Gastrocnemius medialis (tissue), 4 donors: ENCODE results near the gene DUOX1. TPM values are rescaled to one million over a fixed set of nuclear protein-coding genes. Genes with fewer than 3 reads are reported as not detected.
"Not testable (repeated sequence)": the region's sequence is repeated elsewhere in the genome, so short reads cannot be mapped to it uniquely, and the experiment has no call there.

Experiments
- ATAC-seq, 2 donors: fragments of 150-250 bp; one replicate each; pipeline ENCODE4 v1.9.1; 2016
- DNase-seq, 2 donors: peaks; one replicate each; pipeline ENCODE4 v3.0.0-alpha.2; 2019
- H3K27ac ChIP-seq, 4 donors: fragments of 200-600 bp; sonication (generic); 1 replicate in 1 of 4; 2 replicates in 3 of 4; pipeline ENCODE4 v1.5.1; 2016 to 2018; ENCODE audit warnings: mild to moderate bottlenecking in 2 of 4, moderate library complexity in 1 of 4
- H3K27me3 ChIP-seq, 3 donors: fragments of 200-600 bp; sonication (generic) in 2 of 3; 1 replicate in 1 of 3; 2 replicates in 2 of 3; pipeline versions ENCODE4 v1.5.1 to v1.6.0; 2016 to 2019; ENCODE audit warnings: mild to moderate bottlenecking in 1 of 3, moderate library complexity in 1 of 3
- H3K36me3 ChIP-seq, 2 donors: fragments of 200-600 bp; sonication (generic) in 1 of 2; one replicate each; pipeline ENCODE4 v1.5.1; 2017 to 2018
- H3K4me1 ChIP-seq, 2 donors: fragments of 200-600 bp; sonication (generic) in 1 of 2; one replicate each; pipeline ENCODE4 v1.5.1; 2016 to 2017; ENCODE audit warnings: mild to moderate bottlenecking in 2 of 2
- H3K4me3 ChIP-seq, 4 donors: fragments of 200-600 bp; sonication (generic) in 3 of 4; 1 replicate in 1 of 4; 2 replicates in 3 of 4; pipeline ENCODE4 v1.5.1; 2016 to 2019; ENCODE audit warnings: mild to moderate bottlenecking in 2 of 4
- H3K9me3 ChIP-seq, 3 donors: fragments of 200-600 bp; sonication (generic) in 2 of 3; 1 replicate in 1 of 3; 2 replicates in 2 of 3; pipeline ENCODE4 v1.5.1; 2016 to 2019
- POLR2A ChIP-seq, 2 donors: fragments of 450-650 bp; IDR thresholded peaks; one replicate each; pipeline ENCODE4 v1.6.1; 2017; ENCODE audit warnings: antibody characterized with exemption in 2 of 2, mild to moderate bottlenecking in 2 of 2, moderate library complexity in 2 of 2
- in situ Hi-C, 4 donors: fragments of 200-750 bp; cut with MboI; loops; one replicate each; pipeline versions ENCODE4 v1.15.0 to v1.8.0; 2017; ENCODE audit warnings: low sequenced_read_pairs in 4 of 4
- intact Hi-C: fragments of 100-400 bp; cut with DNase I; formaldehyde crosslinking; loops from one replicate; pipeline ENCODE4 v1.15.1; 2023; ENCODE audit warnings: low total_unique reads
- total RNA-seq, 4 donors: library from RNA; depleted of rRNA; stranded (reverse); fragments of >200 nt; gene quantifications; one replicate each; pipeline versions ENCODE4 v1.1.0 to v1.2.3, GENCODE V29; 2016
- TF ChIP-seq, protein P1 (sequence below), 5 experiments: fragments of 450-650 bp in 3 of 5; fragments of 200-600 bp in 2 of 5; sonication (generic) in 2 of 5; IDR thresholded peaks in 4 of 5; conservative IDR thresholded peaks in 1 of 5; 1 replicate in 4 of 5; 2 replicates in 1 of 5; pipeline ENCODE4 v1.5.1; 2016 to 2019; ENCODE audit warnings: antibody characterized with exemption in 5 of 5, mild to moderate bottlenecking in 3 of 5, moderate library complexity in 3 of 5

DUOX1 gene
- total RNA-seq, 4 donors from 2014 or later = 0.07 to 0.56 (median 0.13) TPM; not detected in 1

DNA sequence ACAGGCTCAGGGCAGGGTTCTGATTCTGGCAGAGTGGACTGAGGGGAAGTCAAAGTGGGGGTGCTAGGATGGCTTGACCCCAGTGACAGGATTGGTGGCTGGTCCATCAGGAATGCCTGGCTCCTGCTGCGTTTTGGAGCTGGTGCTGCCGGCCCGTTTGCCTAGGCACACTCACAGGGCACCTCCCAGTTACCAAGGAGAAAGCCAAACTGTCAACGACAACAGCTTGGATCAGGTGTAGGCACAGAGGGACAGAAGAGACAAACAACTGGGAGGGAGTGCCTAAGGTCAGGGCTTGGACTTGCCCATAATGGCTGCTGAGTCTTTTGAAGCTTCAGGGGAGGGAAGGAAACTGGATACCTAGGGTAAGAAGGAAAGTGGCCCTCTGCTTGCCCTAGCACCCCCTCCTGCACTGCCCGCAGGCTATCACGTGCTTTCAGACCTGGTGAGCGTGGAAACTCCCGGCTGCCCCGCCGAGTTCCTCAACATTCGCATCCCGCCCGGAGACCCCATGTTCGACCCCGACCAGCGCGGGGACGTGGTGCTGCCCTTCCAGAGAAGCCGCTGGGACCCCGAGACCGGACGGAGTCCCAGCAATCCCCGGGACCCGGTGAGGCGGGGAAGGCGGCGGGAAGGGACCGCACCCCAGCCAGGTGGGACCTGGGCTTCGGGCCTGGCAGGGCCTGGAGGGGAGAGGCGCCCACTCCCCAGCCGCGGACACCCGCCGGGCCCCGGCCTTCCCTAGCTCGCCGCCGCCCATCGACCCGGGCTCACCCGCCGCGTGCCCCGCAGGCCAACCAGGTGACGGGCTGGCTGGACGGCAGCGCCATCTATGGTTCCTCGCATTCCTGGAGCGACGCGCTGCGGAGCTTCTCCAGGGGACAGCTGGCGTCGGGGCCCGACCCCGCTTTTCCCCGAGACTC is 5.1 kb downstream of the DUOX1 start:
- Histone ChIP-seq H3K9me3 (no peaks in the 10 kb centered on the region), H3K36me3 (no peaks in the 10 kb centered on the region), H3K4me3 (peak overlapping the region in 3 of 4 donors; percentile 4 to 26 (median 25)), H3K27me3 (peaks cover 38 to 49% (median 38%) of the 10 kb centered on the region in 3 donors), H3K4me1 (no peaks in the 10 kb centered on the region), H3K27ac (no peak overlapping the region)
- in situ Hi-C loops (no loop called here), intact Hi-C loops (no loop called here)
- TF ChIP-seq, protein P1, sequence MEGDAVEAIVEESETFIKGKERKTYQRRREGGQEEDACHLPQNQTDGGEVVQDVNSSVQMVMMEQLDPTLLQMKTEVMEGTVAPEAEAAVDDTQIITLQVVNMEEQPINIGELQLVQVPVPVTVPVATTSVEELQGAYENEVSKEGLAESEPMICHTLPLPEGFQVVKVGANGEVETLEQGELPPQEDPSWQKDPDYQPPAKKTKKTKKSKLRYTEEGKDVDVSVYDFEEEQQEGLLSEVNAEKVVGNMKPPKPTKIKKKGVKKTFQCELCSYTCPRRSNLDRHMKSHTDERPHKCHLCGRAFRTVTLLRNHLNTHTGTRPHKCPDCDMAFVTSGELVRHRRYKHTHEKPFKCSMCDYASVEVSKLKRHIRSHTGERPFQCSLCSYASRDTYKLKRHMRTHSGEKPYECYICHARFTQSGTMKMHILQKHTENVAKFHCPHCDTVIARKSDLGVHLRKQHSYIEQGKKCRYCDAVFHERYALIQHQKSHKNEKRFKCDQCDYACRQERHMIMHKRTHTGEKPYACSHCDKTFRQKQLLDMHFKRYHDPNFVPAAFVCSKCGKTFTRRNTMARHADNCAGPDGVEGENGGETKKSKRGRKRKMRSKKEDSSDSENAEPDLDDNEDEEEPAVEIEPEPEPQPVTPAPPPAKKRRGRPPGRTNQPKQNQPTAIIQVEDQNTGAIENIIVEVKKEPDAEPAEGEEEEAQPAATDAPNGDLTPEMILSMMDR (IDR thresholded peaks at IDR 0.05 in 4 of 5, conservative IDR thresholded peaks at IDR 0.05 in 1 of 5) = no peak
- TF ChIP-seq POLR2A (IDR thresholded peaks at IDR 0.05) = no peak
- ATAC-seq (peak in 1 of 2 donors; percentile 46), DNase-seq (no peak)

DNA sequence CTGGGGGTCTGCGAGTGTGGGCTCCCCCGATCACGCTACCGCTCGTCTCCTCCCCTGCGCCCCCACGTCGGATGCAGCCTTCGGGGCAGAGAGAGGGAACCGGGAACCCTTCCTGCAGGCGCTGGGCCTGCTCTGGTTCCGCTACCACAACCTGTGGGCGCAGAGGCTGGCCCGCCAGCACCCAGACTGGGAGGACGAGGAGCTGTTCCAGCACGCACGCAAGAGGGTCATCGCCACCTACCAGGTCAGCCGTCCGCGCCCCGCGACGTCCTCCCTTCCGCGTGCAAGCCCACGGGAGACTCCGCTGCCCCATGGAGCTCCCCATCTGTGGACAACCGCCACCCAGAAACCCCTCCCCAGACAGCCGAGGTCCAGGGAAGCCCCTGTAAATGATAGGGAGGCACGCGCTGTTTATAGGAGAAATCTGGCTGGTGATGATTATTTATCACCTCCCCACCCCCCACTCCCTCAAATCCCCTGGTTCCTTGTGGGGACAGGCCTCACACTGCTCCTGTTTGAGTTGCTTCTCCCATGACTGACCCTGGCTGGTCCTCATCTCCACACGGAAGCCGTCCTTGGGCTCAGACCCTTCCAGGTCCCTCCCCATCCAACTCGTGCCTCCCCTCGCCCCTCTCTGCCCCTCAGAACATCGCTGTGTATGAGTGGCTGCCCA is 6.0 kb downstream of the DUOX1 start:
- H3K4me3 ChIP-seq, H3K4me1 ChIP-seq, H3K27ac ChIP-seq, in situ Hi-C loops, DNase-seq, ATAC-seq, H3K9me3 ChIP-seq, H3K36me3 ChIP-seq, intact Hi-C loops: not testable (repeated sequence)
- peaks cover 29 to 40% (median 30%) of the 10 kb centered on the region in 3 donors for H3K27me3 ChIP-seq

DNA sequence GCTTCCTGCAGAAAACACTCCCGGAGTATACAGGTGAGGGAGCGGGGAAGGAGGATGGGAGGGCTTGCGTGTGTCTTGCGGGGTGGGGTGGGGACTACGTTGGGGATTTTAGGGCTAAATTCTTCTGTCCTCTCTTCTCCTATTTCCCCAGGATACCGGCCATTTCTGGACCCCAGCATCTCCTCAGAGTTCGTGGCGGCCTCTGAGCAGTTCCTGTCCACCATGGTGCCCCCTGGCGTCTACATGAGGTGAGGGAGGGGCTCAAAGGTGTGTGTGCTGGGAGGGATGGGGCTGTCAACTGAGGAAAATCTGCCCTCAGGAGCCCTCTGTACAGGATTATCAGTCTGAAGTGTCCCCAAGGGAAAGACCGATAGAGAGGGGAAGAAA is 6.6 kb downstream of the DUOX1 start:
- no peak for DNase-seq
- H3K27me3 ChIP-seq = peaks cover 26 to 37% (median 29%) of the 10 kb centered on the region in 3 donors
- TF ChIP-seq POLR2A (IDR thresholded peaks at IDR 0.05) = no peak
- TF ChIP-seq, protein P1 (IDR thresholded peaks at IDR 0.05 in 4 of 5, conservative IDR thresholded peaks at IDR 0.05 in 1 of 5) = no peak
- no peaks in the 10 kb centered on the region for H3K9me3 ChIP-seq
- no peaks in the 10 kb centered on the region for H3K4me1 ChIP-seq
- H3K27ac ChIP-seq = no peak overlapping the region
- no peak for ATAC-seq
- no peak overlapping the region for H3K4me3 ChIP-seq
- H3K36me3 ChIP-seq = no peaks in the 10 kb centered on the region
- in situ Hi-C loops (no loop called here), intact Hi-C loops (no loop called here)

DNA sequence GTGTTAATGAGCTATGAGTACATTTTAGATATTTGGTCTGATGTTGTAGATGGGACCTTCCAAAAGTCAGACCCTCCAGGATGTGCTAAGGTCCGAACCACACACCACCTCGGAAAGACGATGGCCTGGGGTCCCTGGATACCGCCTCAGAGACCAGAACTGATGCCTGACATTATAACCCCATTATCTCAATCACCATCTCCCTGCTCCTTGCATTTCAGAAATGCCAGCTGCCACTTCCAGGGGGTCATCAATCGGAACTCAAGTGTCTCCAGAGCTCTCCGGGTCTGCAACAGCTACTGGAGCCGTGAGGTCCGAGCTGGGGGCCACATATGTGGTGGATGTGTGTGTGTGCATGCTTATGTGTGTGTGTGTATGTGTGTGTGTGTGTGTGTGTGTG is 7.9 kb downstream of the DUOX1 start:
- Histone ChIP-seq H3K4me3 (no peak overlapping the region), H3K9me3 (no peaks in the 10 kb centered on the region), H3K27me3 (peaks cover 26 to 35% (median 34%) of the 10 kb centered on the region in 3 donors), H3K36me3 (no peaks in the 10 kb centered on the region), H3K27ac (no peak overlapping the region), H3K4me1 (no peaks in the 10 kb centered on the region)
- in situ Hi-C loops = no loop called here
- intact Hi-C loops = no loop called here
- DNase-seq (no peak), ATAC-seq (no peak)
- TF ChIP-seq POLR2A (IDR thresholded peaks at IDR 0.05) = no peak

DNA sequence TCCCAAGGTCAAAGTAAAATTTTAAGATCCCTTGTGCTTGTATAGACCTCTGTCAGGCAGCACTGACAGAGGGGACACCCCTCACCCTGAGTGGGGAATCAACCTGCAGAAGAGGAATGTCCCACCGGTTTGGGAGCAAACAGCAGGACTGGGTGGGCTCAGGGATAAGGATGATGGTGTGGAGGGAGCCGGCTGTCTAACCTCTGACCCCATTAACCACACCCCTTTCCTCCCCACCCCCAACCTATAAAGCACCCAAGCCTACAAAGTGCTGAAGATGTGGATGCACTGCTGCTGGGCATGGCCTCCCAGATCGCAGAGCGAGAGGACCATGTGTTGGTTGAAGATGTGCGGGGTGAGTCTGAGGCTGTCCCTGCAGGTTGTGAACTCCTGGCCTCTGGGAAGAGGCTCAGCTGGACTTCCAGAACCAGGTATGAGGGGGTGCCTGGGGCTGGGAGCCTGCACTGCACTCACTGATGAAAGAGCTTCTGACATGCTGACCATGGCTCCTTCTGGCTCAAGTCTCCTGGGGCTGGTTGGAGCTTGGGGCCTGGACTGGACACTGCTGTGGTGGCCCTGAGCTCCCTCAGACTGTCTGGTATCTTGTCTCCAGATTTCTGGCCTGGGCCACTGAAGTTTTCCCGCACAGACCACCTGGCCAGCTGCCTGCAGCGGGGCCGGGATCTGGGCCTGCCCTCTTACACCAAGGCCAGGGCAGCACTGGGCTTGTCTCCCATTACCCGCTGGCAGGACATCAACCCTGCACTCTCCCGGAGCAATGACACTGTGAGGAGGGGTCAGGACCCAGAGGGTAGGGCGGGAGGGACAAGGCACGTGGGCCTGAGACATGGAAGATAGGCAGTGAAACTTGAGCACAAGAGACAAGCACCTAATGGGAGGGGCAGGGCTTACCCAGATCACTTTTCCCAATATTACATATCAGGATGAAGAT is 9.3 kb downstream of the DUOX1 start:
- no peaks in the 10 kb centered on the region for H3K36me3 ChIP-seq
- in situ Hi-C loops (no loop called here), intact Hi-C loops (no loop called here)
- ATAC-seq (no peak), DNase-seq (no peak)
- H3K27me3 ChIP-seq = peaks cover 21 to 42% (median 24%) of the 10 kb centered on the region in 3 donors
- no peaks in the 10 kb centered on the region for H3K4me1 ChIP-seq
- no peaks in the 10 kb centered on the region for H3K9me3 ChIP-seq
- no peak for TF ChIP-seq POLR2A (IDR thresholded peaks at IDR 0.05)
- TF ChIP-seq, protein P1 (IDR thresholded peaks at IDR 0.05 in 4 of 5, conservative IDR thresholded peaks at IDR 0.05 in 1 of 5) = no peak
- no peak overlapping the region for H3K27ac ChIP-seq
- H3K4me3 ChIP-seq = no peak overlapping the region
